Stimulated activated CD8-positive, alpha-beta memory T cell treated with anti-CD3 and anti-CD28 coated beads, Interleukin-4, amount 100 ng/mL, for 1 hour (primary cell): ENCODE data around the gene NDRG2.
"Not testable (repeated sequence)": the region's sequence is repeated elsewhere in the genome, so short reads cannot be mapped to it uniquely, and the experiment has no call there.

Experiments used
- DNase-seq, 2 donors: peaks; one replicate each; pipeline ENCODE4 v3.0.0-alpha.2; 2020; ENCODE audit warnings: low read depth in 2 of 2, low spot score in 1 of 2

NDRG2 gene

DNA sequence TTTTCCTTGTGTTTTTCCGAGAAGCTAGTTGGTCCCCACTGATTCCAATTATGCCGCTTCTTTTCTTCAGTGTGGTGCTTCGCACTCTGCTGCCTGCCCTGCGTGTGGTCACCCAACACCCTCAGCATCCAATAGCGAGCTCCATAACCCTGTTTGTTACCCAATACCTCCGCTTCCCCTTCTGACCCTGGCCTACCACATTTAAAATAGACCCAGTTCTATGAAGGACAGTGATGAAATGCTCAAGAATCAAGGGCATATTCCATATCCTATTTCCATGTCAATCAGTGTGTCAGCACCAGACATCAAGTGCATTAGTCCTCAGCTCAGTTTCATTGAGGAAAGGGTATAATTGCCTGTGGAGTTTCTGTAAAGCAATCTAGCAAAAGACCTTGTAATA lies 9.5 kb downstream of the NDRG2 start:
- no peak for DNase-seq

DNA sequence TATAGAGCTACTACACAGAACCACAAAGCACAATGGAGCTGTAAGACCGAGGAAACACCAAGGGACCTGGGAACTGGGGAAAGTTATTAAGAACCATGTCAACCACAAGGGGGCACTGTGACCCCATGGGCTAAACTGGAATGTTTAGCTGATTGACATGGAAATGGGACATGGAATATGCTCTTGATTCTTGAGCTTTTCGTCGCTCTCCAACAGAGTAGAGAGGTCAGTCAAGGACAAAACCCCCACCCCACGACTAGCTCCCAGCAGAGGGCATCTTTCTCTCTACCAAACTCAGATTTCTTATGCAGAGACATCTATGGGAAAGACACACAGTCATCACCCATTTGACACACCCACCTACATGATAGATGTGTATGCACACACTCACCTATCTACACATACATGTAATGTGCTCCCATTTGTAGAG lies 10.1 kb downstream of the NDRG2 start:
- DNase-seq = peak; percentile 69 to 70

DNA sequence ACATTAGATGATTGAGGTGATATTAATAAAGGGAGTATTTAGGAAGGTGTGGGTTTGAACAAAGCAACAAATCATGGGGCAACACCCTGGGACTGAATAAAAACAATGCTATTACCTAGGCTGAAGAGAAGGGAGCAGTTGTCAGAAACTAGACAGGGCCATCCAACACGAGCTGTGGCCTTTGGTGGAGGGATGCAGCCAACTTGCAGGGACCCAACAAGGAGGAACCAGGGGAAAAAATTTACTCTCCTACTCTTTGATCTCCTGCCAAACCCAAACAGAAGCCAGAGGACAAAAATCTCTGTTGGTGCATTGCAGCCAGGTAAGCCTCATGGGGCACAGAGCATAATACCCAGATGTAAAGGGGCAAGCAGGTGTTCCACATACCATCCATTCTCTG lies 13.7 kb downstream of the NDRG2 start:
- no peak for DNase-seq

DNA sequence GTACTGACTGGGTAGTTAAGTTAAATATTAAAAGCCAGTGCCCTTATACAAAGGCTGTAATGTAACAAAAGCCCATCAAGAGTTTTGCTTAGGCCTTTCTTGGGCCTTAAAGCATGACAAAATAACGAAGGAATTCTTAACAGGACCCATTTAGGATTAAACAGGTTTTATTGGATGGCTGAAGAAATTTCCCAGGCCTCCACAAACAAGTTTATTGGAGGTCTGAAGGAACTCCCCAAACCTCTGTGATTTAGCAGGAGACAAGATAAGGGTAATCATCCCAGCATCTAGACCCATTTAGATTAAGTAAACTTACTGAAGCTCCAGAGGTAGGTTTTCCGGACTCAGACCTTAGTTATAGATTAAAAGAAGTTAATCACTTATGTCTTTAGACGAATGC lies 15.1 kb downstream of the NDRG2 start:
- not testable (repeated sequence) for DNase-seq

DNA sequence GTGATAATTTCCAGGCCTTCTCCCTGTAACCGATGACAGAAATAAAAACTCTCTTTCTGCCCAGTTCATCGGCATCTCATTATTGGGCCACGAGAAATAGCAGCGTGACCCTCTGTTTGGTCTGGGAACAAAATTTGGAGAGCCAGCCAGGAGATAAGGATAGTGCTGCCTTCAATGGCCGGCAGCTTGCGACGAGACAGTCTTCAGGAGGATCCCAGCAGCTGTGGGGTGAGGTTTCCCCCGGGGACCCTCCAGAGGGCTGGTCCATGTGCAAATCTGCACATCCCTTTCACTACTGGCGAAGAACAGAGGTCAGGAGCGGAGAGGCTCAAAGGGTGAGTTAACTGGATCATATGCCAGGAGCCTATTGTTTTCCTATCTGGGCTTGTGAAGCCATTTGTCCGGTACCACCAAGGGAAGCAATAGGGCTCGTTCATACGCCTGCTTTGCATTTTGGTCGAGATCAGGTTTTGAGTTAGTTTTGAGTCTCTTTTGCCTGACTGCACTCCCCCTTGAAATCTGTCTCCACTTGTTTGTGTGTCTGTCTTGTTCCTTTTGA lies 21.0 kb downstream of the NDRG2 start:
- no peak for DNase-seq

DNA sequence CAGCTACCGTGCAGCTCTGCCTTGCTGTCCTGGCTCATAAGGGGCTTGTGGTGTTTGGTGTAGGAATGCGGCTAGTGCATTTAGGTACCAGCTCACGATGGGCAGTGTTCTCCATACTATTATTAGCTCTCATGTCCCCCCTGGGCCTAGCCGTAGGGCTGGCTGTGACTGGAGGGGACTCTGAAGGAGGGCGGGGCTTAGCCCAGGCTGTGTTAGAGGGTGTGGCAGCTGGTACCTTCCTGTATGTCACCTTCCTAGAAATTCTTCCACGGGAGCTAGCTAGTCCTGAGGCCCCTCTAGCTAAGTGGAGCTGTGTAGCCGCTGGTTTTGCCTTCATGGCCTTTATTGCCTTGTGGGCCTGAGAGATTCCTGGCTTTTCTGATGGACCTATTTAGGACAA lies 23.6 kb downstream of the NDRG2 start:
- DNase-seq = no peak

DNA sequence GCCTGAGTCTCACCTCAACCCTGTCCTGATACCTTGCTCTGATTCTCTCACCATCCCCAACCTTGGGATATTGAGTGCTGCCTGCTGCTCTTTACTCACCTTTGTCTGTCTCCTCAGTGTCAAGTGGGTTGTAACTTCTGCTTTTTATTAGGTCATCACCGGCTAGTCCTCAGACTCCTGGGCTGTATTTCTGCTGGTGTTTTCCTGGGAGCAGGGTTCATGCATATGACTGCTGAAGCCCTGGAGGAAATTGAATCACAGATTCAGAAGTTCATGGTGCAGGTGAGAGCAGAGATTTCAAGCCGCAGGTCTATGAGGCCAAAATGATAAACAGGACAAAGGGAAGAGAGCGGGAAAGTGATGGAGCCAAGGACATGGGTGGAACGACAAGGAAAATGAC lies 25.3 kb downstream of the NDRG2 start:
- no peak for DNase-seq

DNA sequence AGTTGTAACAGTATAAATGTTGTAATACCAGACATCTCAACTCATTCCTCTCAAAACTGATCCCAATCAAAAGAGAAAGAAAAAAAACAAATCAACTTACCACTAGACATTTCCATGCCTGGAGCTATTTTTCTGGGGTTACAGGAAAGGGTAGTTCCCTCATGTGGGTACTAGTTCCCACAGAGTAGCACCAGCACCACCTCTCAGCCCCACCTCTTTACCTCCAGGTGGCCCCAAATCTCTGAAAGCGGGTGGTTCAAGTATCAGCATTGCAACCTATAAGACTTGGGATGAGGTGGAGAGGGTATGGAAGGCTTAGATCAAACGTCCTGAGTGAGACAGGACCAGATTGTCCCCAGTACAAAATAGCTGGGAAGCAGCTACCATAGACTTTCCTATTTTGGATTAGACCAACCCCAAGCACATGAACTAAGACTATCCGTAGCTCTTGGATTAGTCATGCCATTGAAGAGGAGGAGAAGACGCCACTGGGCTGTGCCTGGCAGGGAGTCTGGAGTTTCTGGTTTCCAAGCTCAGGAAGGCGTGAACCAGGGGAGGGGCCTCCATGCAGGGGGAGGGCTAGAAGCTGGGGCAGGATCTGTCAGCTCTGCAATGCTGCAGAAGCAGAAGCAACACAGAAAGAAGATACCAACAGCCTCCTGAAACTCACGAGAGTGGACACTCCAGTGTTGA lies 26.0 kb downstream of the NDRG2 start, which contains the start of gene SLC39A2:
Gene SLC39A2 (plus strand): TSS at position 620 of the 693 bp plus-strand sequence. CDS start 154 bp downstream, outside the sequence.
- no peak for DNase-seq

DNA sequence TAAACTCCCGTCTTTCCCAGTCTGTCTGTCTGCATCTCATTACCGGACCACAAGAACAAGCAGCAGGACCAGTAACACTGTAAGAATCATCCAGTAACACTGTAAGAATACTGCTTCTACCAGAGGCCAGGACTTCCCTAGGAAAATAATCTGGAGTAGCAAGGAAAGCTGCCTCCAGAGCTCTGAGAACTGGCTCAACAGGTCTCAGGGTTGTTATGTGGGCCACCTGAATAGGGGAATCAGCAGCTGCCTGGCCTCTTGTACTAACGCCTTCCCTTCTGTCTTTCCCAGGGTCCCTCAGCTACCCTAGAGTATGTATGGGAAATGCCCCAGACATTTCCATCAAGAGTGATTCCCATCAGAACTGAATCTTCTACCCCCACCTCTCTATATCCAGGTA lies 26.7 kb downstream of the NDRG2 start:
- no peak for DNase-seq

DNA sequence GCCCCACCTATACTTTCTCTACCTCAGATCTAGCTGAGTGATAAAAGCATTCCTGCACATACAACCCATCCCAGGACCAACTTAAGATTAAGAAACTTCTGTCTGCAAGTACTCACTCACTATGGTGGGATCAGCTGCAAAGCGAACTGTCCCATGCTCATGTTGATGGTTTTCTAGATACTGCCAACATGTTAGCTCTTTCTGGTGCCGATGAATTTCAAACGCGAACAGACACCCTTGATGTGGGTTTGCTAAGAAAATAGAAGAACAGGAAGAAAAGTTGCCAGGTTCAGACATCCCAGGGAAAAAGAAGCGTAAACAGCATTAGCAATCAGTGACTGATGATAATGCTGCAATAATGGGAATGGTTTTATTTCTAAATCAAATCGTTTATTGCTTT lies 27.3 kb downstream of the NDRG2 start:
- no peak for DNase-seq

DNA sequence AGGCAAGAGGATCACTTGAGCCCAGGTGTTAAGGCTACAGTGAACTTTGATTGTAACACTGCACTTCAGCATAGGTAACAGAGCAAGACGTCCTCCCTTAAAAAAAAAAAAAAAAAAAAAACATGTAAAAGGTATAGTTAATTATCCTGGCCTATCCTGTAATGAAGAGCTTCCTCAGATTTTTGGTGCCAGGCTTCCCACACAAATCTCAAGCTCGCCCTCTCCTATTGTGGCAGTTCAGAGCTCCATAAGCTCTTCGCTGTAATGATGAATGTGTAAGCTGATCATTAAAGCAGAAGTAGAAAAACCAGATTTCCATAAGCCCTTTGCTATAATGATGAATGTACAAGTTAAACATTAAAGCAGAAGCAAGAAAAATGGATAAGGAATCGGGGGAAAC lies 27.7 kb downstream of the NDRG2 start:
- no peak for DNase-seq

DNA sequence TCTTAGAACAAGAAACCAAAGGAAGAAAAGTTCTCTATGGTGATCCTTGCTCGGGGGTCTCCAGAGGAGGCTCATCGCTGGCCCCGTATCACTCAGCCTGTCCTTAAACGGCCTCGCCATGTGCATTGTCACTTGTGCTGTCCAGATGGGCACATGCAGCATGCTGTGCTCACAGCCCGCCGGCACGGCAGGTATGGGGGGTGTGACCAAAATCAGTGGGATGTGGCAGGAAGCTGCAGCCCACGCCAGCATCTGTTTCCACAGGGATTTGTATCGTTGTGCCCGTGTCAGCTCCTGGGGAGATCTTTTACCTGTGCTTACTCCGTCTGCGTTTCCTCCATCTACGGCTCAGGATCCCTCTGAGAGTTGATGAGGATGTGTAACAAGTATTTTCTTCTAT lies 28.3 kb downstream of the NDRG2 start:
- DNase-seq = no peak

DNA sequence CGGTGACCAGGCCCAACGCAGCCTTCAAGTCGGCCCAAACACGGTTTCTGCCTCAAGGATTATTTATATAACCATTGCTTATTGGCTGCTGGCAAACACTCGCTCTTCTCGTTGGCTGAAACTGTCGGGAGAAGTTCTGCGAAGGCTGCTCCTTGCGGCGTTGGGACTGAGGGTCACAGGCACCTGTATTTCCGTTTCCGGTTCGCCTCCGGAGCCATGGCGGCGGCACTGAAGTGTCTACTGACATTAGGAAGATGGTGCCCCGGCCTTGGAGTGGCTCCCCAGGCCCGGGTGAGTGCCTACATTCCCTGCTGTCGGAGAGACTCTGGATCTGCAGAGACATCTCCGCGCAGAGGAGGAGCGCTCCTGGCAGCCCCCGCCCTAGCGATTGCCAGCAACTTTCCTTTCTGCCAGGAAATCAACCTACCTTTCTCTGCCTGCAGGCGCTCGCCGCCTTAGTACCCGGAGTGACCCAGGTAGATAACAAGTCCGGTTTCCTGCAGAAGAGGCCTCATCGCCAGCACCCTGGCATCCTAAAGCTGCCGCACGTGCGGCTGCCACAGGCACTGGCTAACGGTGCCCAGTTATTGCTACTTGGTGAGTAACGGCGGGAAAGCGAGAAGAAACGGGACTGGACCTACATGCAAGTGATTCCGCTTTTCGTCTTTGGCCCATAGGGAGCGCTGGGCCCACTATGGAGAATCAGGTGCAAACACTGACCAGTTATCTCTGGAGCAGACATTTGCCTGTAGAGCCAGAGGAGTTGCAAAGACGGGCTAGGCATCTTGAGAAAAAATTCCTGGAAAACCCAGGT lies 34.9 kb downstream of the NDRG2 start, which contains the start of gene METTL17:
Gene METTL17 (plus strand): TSS at position 194 of the 814 bp plus-strand sequence. CDS start 23 bp downstream, at position 217.
- DNase-seq = peak; percentile 62 to 66

DNA sequence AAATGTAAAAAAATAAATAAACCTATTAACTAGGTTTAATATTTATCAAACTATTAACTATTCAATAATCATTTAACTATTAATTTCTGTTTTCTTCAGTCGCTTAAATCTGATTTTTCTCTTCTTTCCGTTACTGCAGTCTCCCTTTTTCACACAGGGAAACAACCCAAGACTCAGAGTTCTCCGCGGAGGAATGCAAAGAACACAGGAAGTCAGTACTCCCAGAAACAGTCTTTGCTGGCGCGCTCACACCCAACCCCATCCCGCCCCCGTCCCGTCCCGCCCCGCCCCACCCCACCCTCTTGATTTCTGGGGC lies 35.4 kb downstream of the NDRG2 start:
- no peak for DNase-seq

DNA sequence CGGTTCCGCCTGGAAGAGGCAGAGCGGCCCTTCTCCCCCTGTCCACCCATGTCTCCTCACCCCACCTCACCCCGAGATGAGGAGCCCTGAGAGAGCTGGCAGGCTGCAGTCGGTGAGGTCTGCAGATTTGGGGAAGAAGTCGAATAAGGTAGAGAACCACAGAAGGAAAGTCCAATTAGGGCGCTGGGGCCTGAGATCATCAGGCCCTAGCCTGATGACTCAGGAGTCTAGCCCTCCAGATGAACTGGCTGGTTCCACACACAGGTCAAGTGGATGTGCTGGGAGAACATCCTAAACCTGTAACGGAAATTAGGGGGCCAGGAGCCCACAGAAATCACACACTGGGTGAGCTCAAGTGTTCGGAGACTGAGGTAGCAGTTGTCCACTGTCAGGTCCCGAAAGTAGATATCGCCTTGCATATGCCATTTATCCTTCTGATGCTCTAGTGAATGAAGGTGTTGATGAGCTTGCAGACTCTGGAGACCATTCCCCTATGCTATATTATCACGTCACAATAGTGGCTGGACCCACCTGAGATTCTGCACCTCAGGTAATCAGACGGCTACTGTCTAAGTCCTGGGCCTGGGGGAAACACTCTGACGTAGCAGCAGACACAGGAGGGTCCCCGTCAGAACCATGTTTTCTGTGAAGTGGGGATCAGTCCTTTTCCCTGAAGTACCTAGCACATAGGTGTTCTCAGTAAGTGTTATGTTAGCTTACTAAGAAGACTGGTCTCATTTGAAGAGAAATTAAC lies 36.0 kb downstream of the NDRG2 start:
- no peak for DNase-seq

DNA sequence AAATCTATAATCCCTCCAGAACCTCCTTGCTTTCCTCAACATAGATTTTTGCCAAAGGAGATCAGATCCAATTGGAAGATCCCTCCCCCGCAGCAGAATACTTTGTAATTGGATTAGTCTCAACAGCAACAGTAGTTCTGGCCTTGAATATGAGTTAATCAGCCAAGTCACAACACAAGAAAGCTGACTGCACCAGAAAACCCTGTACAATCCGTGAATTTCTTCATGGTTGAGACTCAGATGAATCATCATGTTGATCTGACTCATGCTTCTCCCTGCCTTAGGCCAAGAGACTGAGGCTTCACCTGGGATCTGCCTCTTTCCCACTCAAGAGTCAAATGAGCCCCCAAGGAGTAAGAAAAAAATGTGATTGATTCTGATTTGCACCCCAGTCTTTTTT lies 38.0 kb downstream of the NDRG2 start:
- no peak for DNase-seq

DNA sequence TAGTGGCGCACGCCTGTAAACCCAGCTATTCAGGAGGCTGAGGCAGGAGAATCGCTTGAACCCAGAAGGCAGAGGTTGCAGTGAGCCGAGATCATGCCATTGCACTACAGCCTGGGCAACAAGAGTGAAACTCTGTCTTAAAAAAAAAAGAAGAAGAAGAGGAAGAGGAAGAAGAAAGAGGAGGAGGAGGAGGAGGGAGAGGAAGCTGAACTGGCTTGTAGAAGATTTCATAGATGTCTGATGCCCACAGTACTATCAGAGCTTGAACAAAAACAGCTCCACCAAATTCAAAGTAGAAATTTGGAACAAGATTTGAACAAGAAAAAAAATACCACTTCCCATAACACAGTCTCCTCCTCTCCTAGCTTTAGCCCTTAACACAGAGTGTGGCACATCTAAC lies 39.2 kb downstream of the NDRG2 start:
- DNase-seq = not testable (repeated sequence)

DNA sequence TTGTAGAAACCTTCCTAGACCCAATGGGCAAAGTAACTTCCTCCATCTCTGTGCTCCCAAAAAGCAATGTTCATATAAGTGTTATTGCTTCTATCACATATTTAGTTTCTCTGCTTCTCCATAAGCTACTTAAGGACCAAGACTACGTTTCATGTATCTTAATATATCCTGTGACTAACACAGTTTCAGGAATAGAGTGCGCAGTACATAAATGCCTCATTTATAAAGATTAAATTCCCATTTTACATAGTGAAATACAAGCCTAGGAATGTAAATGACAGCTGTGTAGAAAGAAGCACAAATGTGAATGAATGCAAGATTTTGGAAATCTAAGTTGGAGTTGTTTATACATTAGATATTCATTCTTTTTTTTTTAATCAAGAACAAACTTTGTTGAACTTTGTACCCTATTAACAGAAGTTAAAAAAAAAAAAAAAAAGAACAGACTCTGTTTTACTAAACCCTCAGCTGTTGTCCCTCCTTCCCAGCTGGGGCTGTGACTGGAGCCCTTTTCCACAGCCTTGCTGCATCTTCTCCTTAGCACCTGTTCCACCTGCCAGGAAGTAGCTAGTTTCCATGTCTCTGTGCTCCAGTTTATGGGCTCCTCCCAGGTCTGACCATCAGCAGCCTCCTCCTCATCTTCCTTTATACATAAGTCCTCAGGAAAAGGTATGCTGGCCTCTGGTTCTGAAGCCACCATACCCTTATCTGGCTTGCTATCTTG lies 42.1 kb downstream of the NDRG2 start:
- no peak for DNase-seq

DNA sequence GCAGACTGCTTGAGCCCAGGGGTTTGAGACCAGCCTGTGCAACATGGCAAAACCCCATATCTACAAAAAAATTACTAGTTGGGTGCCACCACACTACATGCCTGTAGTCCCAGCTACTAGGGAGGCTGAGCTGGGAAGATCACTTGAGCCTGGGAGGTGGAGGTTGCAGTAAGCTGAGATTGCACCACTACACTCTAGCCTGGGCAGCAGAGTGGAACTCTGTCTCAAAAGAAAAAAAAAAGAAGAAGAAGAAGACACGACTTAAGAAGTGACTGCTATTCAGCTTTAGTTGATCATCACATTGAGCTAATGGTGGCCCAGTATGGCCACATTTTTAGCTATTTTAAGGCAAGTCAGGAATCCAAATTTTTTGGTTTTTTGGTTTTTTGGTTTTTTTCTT lies 44.0 kb downstream of the NDRG2 start:
- no peak for DNase-seq

DNA sequence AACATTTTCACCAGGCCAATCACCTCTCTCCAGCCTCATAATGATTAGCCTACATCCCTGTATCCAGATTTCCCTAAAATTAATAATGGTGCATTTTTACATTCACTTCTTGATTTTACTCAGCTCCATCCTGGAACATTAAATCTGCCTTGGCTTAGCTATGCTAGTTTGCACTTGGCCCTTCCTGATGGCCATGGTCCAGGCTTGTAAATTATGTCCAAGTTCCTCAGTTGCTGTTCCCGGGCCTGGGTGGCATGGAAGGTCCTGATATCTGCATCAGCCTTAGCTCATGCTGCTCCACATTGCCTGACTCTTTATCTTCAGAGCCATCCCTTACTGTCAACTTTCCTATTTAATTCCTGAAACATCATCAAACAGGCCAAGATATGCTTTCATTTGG lies 46.2 kb downstream of the NDRG2 start:
- DNase-seq = no peak

DNA sequence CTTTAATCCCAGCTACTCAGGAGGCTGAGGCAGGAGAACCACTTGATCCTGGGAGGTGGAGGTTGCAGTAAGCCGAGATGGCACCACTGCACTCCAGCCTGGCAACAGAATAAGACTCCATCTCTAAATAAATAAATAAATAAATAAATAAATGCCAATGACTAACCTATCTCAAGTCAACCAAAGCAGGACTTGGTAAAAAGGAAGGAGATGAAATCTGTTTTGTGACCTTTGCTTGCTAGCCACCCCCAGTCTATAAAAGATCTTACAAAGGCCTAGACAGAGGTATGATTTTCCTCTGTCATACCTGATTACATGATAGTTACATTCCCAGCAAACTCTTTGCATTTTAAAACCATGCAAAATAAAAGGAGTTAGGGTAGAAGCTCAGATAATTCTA lies 48.6 kb downstream of the NDRG2 start:
- no peak for DNase-seq
